ENCODE results near the gene GABPB2.

Gene GABPB2

GRCh38 chr1:151131701-151132334 lies 61.3 kb downstream of the GABPB2 start:
- H3K4me2 ChIP-seq (ENCODE audit: low read depth, low read length) = no peak overlapping the region
- H3K4me1 ChIP-seq (ENCODE audit: low read length) = peaks cover 9% of the 10 kb centered on the region
- H2AFZ ChIP-seq (ENCODE audit: low read length) = no peak overlapping the region
- no peaks in the 10 kb centered on the region for H3K9me2 ChIP-seq (replicated peaks; ENCODE audit: insufficient read depth, low read length)
- no peaks in the 10 kb centered on the region for H3K79me2 ChIP-seq (ENCODE audit: low read length)
- H3K36me3 ChIP-seq (replicated peaks; ENCODE audit: insufficient read depth, low read length) = no peaks in the 10 kb centered on the region
- no peaks in the 10 kb centered on the region for H3K9me3 ChIP-seq (replicated peaks; ENCODE audit: insufficient read depth, low read length)
- peaks cover 31% of the 10 kb centered on the region for H3K27me3 ChIP-seq (replicated peaks; ENCODE audit: insufficient read depth, low read length)
- no peak overlapping the region for H3K4me3 ChIP-seq (ENCODE audit: low read length)
- no peak overlapping the region for H3K27ac ChIP-seq (ENCODE audit: low read length)
- no peaks in the 10 kb centered on the region for H3F3A ChIP-seq (ENCODE audit: insufficient read depth, low read length)
- H3K9ac ChIP-seq (ENCODE audit: low read length) = no peak overlapping the region
- no peak for DNase-seq
- H4K20me1 ChIP-seq (ENCODE audit: insufficient read depth, low read length) = no peaks in the 10 kb centered on the region
- TF ChIP-seq EZH2phosphoT487 (IDR thresholded peaks at IDR 0.05; ENCODE audit: low read length) (no peak), EZH2 (optimal IDR thresholded peaks at IDR 0.05; ENCODE audit: low read depth, low read length) (no peak), CTCF (IDR thresholded peaks at IDR 0.05; ENCODE audit: low read length) (no peak)

- no peak overlapping the region for H3K4me2 ChIP-seq (ENCODE audit: low read depth, low read length)
- H3F3A ChIP-seq (ENCODE audit: insufficient read depth, low read length) = no peaks in the 10 kb centered on the region
- H4K20me1 ChIP-seq (ENCODE audit: insufficient read depth, low read length) = no peaks in the 10 kb centered on the region
- no peak overlapping the region for H2AFZ ChIP-seq (ENCODE audit: low read length)
- H3K9me3 ChIP-seq (replicated peaks; ENCODE audit: insufficient read depth, low read length) = no peaks in the 10 kb centered on the region
- no peak for TF ChIP-seq EZH2 (optimal IDR thresholded peaks at IDR 0.05; ENCODE audit: low read depth, low read length)
- TF ChIP-seq CTCF (IDR thresholded peaks at IDR 0.05; ENCODE audit: low read length) = no peak
- no peak for TF ChIP-seq EZH2phosphoT487 (IDR thresholded peaks at IDR 0.05; ENCODE audit: low read length)
- no peaks in the 10 kb centered on the region for H3K79me2 ChIP-seq (ENCODE audit: low read length)
- H3K36me3 ChIP-seq (replicated peaks; ENCODE audit: insufficient read depth, low read length) = no peaks in the 10 kb centered on the region
- no peak overlapping the region for H3K27ac ChIP-seq (ENCODE audit: low read length)
- DNase-seq = no peak
- H3K27me3 ChIP-seq (replicated peaks; ENCODE audit: insufficient read depth, low read length) = peaks cover 31% of the 10 kb centered on the region
- H3K4me3 ChIP-seq (ENCODE audit: low read length) = no peak overlapping the region
- H3K9me2 ChIP-seq (replicated peaks; ENCODE audit: insufficient read depth, low read length) = no peaks in the 10 kb centered on the region
- peaks cover 9% of the 10 kb centered on the region for H3K4me1 ChIP-seq (ENCODE audit: low read length)
- no peak overlapping the region for H3K9ac ChIP-seq (ENCODE audit: low read length)
These were observed 61.9 kb downstream of the GABPB2 start for GRCh38 chr1:151132335-151133017.

GRCh38 chr1:151133018-151133806 lies 62.7 kb downstream of the GABPB2 start:
- H3K9me3 ChIP-seq (replicated peaks; ENCODE audit: insufficient read depth, low read length) = no peaks in the 10 kb centered on the region
- H3K4me3 ChIP-seq (ENCODE audit: low read length) = no peak overlapping the region
- TF ChIP-seq EZH2 (optimal IDR thresholded peaks at IDR 0.05; ENCODE audit: low read depth, low read length) (no peak), CTCF (IDR thresholded peaks at IDR 0.05; ENCODE audit: low read length) (no peak), EZH2phosphoT487 (IDR thresholded peaks at IDR 0.05; ENCODE audit: low read length) (no peak)
- H3K4me2 ChIP-seq (ENCODE audit: low read depth, low read length) = no peak overlapping the region
- H3K4me1 ChIP-seq (ENCODE audit: low read length) = peaks cover 9% of the 10 kb centered on the region
- DNase-seq = no peak
- no peaks in the 10 kb centered on the region for H3F3A ChIP-seq (ENCODE audit: insufficient read depth, low read length)
- H3K27ac ChIP-seq (ENCODE audit: low read length) = no peak overlapping the region
- H3K27me3 ChIP-seq (replicated peaks; ENCODE audit: insufficient read depth, low read length) = peaks cover 32% of the 10 kb centered on the region
- no peaks in the 10 kb centered on the region for H4K20me1 ChIP-seq (ENCODE audit: insufficient read depth, low read length)
- H2AFZ ChIP-seq (ENCODE audit: low read length) = no peak overlapping the region
- no peak overlapping the region for H3K9ac ChIP-seq (ENCODE audit: low read length)
- H3K36me3 ChIP-seq (replicated peaks; ENCODE audit: insufficient read depth, low read length) = no peaks in the 10 kb centered on the region
- no peaks in the 10 kb centered on the region for H3K79me2 ChIP-seq (ENCODE audit: low read length)
- H3K9me2 ChIP-seq (replicated peaks; ENCODE audit: insufficient read depth, low read length) = no peaks in the 10 kb centered on the region
